Liver (tissue), 9 donors: Measurements from ENCODE around the gene HGFAC. TPM values are rescaled to one million over a fixed set of nuclear protein-coding genes. Genes with fewer than 3 reads are reported as not detected.

Experiments
- DNase-seq: peaks from one replicate; pipeline ENCODE4 v3.0.0-alpha.2; 2017; ENCODE audit warnings: low spot score
- H3K27ac ChIP-seq, 2 donors: one replicate each; pipeline ENCODE4 v1.7.0; 2013; ENCODE audit warnings: inconsistent platforms in 2 of 2, low read length in 2 of 2, control low read depth in 1 of 2, low read depth in 1 of 2, mild to moderate bottlenecking in 1 of 2
- H3K27me3 ChIP-seq, 4 donors: one replicate each; pipeline versions ENCODE4 v1.6.1 to v1.7.0; 2013; ENCODE audit warnings: low read length in 3 of 4, inconsistent platforms in 1 of 4, mild to moderate bottlenecking in 1 of 4, moderate library complexity in 1 of 4; ENCODE audit not compliant: control insufficient read depth in 4 of 4, insufficient read depth in 4 of 4
- H3K36me3 ChIP-seq, 4 donors: one replicate each; pipeline versions ENCODE4 v1.6.1 to v1.7.0; 2013; ENCODE audit warnings: low read length in 3 of 4, mild to moderate bottlenecking in 3 of 4, low read depth in 1 of 4, moderate library complexity in 1 of 4; ENCODE audit not compliant: control insufficient read depth in 4 of 4, insufficient read depth in 3 of 4
- H3K4me1 ChIP-seq, 4 donors: one replicate each; pipeline versions ENCODE4 v1.6.1 to v1.7.0; 2013; ENCODE audit warnings: low read length in 3 of 4, mild to moderate bottlenecking in 3 of 4, moderate library complexity in 1 of 4; ENCODE audit not compliant: control insufficient read depth in 4 of 4, insufficient read depth in 4 of 4
- H3K4me3 ChIP-seq, 3 donors: one replicate each; pipeline versions ENCODE4 v1.6.1 to v1.7.0; 2013; ENCODE audit warnings: low read length in 3 of 3, control low read depth in 1 of 3, low read depth in 1 of 3, mild to moderate bottlenecking in 1 of 3
- H3K9ac ChIP-seq, 2 donors: one replicate each; pipeline ENCODE4 v1.7.0; 2013; ENCODE audit warnings: low read length in 2 of 2, mild to moderate bottlenecking in 2 of 2, moderate library complexity in 2 of 2, control low read depth in 1 of 2, low read depth in 1 of 2
- H3K9me3 ChIP-seq, 4 donors: one replicate each; pipeline versions ENCODE4 v1.6.1 to v1.7.0; 2013; ENCODE audit warnings: low read length in 3 of 4; ENCODE audit not compliant: control insufficient read depth in 4 of 4
- EGR1 ChIP-seq, 2 donors: IDR thresholded peaks; 2 replicates each; pipeline ENCODE4 v1.6.1; 2016 to 2018; ENCODE audit warnings: antibody characterized with exemption in 2 of 2, low read depth in 2 of 2
- FOXA1 ChIP-seq: IDR thresholded peaks from 2 replicates; pipeline ENCODE4 v1.6.1; 2016; ENCODE audit warnings: antibody characterized with exemption
- FOXA2 ChIP-seq: IDR thresholded peaks from 2 replicates; pipeline ENCODE4 v1.6.1; 2016; ENCODE audit warnings: antibody characterized with exemption
- GABPA ChIP-seq, 2 donors: IDR thresholded peaks in 1 of 2; conservative IDR thresholded peaks in 1 of 2; 2 replicates each; pipeline ENCODE4 v1.6.1; 2016; ENCODE audit warnings: antibody characterized with exemption in 2 of 2, mild to moderate bottlenecking in 1 of 2, moderate library complexity in 1 of 2
- HNF4A ChIP-seq, 2 donors: conservative IDR thresholded peaks; 2 replicates each; pipeline ENCODE4 v1.6.1; 2016; ENCODE audit warnings: antibody characterized with exemption in 2 of 2, mild to moderate bottlenecking in 2 of 2
- NR2F2 ChIP-seq: IDR thresholded peaks from 2 replicates; pipeline ENCODE4 v1.6.1; 2016; ENCODE audit warnings: antibody characterized with exemption
- RXRA ChIP-seq, 2 donors: IDR thresholded peaks; 2 replicates each; pipeline ENCODE4 v1.6.1; 2017 to 2018; ENCODE audit warnings: antibody characterized with exemption in 2 of 2, mild to moderate bottlenecking in 1 of 2
- SP1 ChIP-seq: IDR thresholded peaks from 2 replicates; pipeline ENCODE4 v1.6.1; 2018; ENCODE audit warnings: antibody characterized with exemption, mild to moderate bottlenecking
- WGBS: extraction: QIAGEN DNeasy Blood & Tissue Kit; methylation state at CpG from one replicate; pipeline ENCODE4 v1.1.7; 2013; 5-methylcytosine and 5-hydroxymethylcytosine counted together
- polyA plus RNA-seq, 2 donors: library from polyadenylated mRNA; stranded (reverse) in 1 of 2; unstranded in 1 of 2; fragments of 200-250 nt in 1 of 2; fragments of >200 nt in 1 of 2; fragmentation: Nextera tagmentation in 1 of 2; extraction: Ambion mirVana in 1 of 2; gene quantifications; one replicate each; pipeline versions ENCODE4 v1.2.1 to v1.2.3, GENCODE V29; 2013 to 2015
- total RNA-seq, 2 donors: library from RNA; depleted of rRNA; stranded (reverse); fragments of >200 nt; gene quantifications; one replicate each; pipeline ENCODE4 v1.2.3, GENCODE V29; 2014
- TF ChIP-seq, protein P1 (sequence below): IDR thresholded peaks from 2 replicates; pipeline ENCODE4 v1.6.1; 2016; ENCODE audit warnings: antibody characterized with exemption
- TF ChIP-seq, protein P2 (sequence below): fragments of 150-350 bp; IDR thresholded peaks from 2 replicates; pipeline ENCODE4 v1.5.1; 2017; ENCODE audit warnings: improper control_type of control experiment, low read depth, low read length; ENCODE audit not compliant: missing input control
- TF ChIP-seq, protein P3 (sequence below): IDR thresholded peaks from 2 replicates; pipeline ENCODE4 v1.6.1; 2016; ENCODE audit warnings: antibody characterized with exemption
- TF ChIP-seq, protein P4 (sequence below): IDR thresholded peaks from 2 replicates; pipeline ENCODE4 v1.6.1; 2016; ENCODE audit warnings: antibody characterized with exemption
- TF ChIP-seq, protein P5 (sequence below): IDR thresholded peaks from 2 replicates; pipeline ENCODE4 v1.6.1; 2016; ENCODE audit warnings: antibody characterized with exemption, mild to moderate bottlenecking
- donor health status: healthy.
- donor health status: healthy.
- donor health status: healthy.
- donor health status: healthy.
- donor health status: healthy.

HGFAC gene
- total and polyA plus RNA-seq, 4 donors: 23.3 to 133 (median 82.7) TPM

DNA sequence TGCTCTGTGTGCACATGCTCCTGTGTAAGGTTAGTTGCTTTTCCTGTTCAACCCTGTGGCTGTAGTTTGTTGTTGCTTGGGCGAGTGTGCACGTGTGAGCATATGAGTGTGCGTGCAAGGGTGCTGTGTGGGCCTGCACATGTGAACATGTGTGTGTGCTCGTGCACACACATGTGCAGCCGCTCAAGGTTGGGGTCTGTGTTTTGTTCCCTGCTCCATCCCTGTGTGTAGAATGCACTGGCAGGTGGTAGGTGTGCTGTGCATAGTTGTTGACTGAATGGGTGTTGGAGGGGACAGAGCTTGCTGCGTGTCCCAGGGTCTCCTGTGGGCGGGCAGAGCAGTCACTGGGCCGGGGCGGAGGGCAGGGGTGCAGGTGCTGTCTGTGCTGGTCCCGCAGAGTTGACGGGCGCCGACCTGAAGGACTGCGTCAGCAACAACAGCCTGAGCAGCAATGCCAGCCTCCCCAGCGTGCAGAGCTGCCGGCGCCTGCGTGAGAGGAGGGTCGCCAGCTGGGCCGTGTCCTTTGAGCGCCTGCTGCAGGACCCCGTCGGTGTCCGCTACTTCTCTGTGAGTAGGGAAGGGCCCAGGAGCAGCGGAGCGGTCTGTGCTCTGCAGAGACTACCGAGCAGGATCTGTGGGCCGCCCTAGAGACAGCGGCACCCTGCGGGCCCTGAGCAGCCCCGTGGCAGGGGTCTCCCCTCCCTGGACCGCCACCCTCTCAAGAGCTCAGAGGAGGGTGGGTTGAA, 27.9 kb upstream of the HGFAC start:
- H3K27me3 ChIP-seq: no peaks in the 10 kb centered on the region
- H3K27ac ChIP-seq: no peak overlapping the region
- peaks cover 9 to 22% (median 10%) of the 10 kb centered on the region in 4 donors for H3K36me3 ChIP-seq
- no peak for DNase-seq
- H3K9me3 ChIP-seq: no peaks in the 10 kb centered on the region
- TF ChIP-seq, protein P1, sequence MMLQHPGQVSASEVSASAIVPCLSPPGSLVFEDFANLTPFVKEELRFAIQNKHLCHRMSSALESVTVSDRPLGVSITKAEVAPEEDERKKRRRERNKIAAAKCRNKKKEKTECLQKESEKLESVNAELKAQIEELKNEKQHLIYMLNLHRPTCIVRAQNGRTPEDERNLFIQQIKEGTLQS: no peak
- TF ChIP-seq HNF4A (conservative IDR thresholded peaks at IDR 0.05): no peak
- TF ChIP-seq, protein P2, sequence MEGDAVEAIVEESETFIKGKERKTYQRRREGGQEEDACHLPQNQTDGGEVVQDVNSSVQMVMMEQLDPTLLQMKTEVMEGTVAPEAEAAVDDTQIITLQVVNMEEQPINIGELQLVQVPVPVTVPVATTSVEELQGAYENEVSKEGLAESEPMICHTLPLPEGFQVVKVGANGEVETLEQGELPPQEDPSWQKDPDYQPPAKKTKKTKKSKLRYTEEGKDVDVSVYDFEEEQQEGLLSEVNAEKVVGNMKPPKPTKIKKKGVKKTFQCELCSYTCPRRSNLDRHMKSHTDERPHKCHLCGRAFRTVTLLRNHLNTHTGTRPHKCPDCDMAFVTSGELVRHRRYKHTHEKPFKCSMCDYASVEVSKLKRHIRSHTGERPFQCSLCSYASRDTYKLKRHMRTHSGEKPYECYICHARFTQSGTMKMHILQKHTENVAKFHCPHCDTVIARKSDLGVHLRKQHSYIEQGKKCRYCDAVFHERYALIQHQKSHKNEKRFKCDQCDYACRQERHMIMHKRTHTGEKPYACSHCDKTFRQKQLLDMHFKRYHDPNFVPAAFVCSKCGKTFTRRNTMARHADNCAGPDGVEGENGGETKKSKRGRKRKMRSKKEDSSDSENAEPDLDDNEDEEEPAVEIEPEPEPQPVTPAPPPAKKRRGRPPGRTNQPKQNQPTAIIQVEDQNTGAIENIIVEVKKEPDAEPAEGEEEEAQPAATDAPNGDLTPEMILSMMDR: no peak
- TF ChIP-seq GABPA (IDR thresholded peaks at IDR 0.05 in 1 of 2, conservative IDR thresholded peaks at IDR 0.05 in 1 of 2): no peak
- peaks cover 11 to 31% (median 23%) of the 10 kb centered on the region in 4 donors for H3K4me1 ChIP-seq
- H3K4me3 ChIP-seq: no peak overlapping the region
- WGBS: 95% methylated on average over 32 of the region's 32 CpGs
- no peak overlapping the region for H3K9ac ChIP-seq

DNA sequence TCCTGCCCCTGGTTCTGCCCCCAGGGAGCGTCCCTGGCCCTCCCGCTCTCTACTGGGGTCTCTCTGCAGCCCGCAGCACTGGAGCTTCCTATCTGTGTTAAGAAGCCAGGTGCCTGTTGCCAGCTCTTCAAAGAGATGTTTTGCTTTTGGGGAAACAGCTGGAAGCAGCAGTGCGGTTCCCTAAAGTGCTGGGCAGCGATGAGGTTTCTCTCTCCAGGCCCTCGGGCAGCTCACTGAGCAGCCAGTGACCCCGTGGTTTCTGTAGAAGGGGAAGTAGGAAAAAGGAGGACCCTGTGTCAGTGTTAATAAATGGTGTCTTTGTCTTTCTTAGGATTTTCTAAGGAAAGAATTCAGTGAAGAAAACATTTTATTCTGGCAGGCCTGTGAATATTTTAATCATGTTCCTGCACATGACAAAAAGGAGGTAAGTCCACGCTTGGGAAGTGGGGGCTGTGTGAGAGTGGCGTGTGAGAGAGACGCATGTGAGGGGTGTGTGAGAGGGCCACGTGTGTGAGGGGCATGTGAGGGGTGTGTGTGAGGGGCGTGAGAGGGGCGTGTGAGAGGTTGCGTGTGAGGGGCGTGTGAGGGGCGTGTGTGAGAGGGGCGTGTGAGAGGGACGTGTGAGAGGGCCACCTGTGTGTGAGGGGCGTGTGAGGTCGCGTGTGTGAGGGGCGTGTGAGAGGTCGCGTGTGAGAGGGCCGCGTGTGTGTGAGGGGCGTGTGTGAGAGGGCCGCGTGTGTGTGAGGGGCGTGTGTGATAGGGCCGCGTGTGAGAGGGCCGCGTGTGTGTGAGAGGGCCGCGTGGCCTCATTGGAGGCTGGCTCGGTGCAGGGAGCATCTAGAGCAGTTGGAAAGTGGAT, 27.1 kb upstream of the HGFAC start:
- Histone ChIP-seq H3K9me3 (no peaks in the 10 kb centered on the region), H3K4me1 (peaks cover 6 to 23% (median 16%) of the 10 kb centered on the region in 4 donors), H3K27me3 (no peaks in the 10 kb centered on the region), H3K9ac (no peak overlapping the region), H3K4me3 (no peak overlapping the region), H3K36me3 (peaks cover 9 to 22% (median 10%) of the 10 kb centered on the region in 4 donors), H3K27ac (no peak overlapping the region)
- WGBS: 94% methylated on average over 37 of the region's 37 CpGs
- DNase-seq: no peak
- TF ChIP-seq, protein P3, sequence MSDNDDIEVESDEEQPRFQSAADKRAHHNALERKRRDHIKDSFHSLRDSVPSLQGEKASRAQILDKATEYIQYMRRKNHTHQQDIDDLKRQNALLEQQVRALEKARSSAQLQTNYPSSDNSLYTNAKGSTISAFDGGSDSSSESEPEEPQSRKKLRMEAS: no peak
- TF ChIP-seq HNF4A (conservative IDR thresholded peaks at IDR 0.05): no peak
- TF ChIP-seq, protein P4, sequence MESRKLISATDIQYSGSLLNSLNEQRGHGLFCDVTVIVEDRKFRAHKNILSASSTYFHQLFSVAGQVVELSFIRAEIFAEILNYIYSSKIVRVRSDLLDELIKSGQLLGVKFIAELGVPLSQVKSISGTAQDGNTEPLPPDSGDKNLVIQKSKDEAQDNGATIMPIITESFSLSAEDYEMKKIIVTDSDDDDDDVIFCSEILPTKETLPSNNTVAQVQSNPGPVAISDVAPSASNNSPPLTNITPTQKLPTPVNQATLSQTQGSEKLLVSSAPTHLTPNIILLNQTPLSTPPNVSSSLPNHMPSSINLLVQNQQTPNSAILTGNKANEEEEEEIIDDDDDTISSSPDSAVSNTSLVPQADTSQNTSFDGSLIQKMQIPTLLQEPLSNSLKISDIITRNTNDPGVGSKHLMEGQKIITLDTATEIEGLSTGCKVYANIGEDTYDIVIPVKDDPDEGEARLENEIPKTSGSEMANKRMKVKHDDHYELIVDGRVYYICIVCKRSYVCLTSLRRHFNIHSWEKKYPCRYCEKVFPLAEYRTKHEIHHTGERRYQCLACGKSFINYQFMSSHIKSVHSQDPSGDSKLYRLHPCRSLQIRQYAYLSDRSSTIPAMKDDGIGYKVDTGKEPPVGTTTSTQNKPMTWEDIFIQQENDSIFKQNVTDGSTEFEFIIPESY: no peak

DNA sequence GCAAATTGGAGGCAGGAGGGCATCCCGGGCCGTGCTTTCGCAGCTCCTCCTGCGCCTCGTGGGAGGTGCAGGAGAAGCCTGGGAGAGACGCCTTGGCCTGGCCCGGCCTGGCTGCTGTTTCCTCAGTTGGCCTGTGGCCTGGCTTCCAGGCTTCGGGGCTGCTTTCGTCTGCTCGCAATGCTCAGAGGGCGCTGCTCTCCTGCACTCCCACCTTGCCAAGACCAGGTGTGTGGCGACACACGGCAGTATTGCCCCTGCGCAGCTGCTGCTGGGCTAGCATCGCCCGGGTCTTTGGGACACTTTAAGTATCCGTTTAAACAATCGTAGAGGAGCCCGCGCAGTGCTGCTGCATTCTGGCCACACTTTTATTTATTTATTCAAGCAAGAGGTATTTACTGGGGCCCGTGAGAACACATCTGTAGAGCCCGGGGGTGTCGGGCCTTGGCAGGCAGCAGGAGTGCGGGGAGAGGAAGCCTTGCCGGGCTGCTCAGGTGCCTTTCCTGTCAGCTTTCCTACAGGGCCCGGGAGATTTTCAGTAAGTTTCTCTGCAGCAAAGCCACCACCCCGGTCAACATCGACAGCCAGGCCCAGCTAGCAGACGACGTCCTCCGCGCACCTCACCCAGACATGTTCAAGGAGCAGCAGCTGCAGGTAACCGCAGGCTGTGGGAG, 26.2 kb upstream of the HGFAC start:
- peaks cover 9 to 22% (median 10%) of the 10 kb centered on the region in 4 donors for H3K36me3 ChIP-seq
- no peak overlapping the region for H3K27ac ChIP-seq
- no peaks in the 10 kb centered on the region for H3K9me3 ChIP-seq
- no peaks in the 10 kb centered on the region for H3K27me3 ChIP-seq
- no peak overlapping the region for H3K4me3 ChIP-seq
- 94% methylated on average over 33 of the region's 33 CpGs for WGBS
- H3K4me1 ChIP-seq: peaks cover under 1 to 13% (median 6%) of the 10 kb centered on the region in 4 donors
- no peak overlapping the region for H3K9ac ChIP-seq
- no peak for DNase-seq
- TF ChIP-seq RXRA (IDR thresholded peaks at IDR 0.05) (no peak), EGR1 (IDR thresholded peaks at IDR 0.05; ENCODE audit: low read depth in 2 of 2) (no peak), FOXA2 (no peak), NR2F2 (no peak), SP1 (no peak), FOXA1 (no peak)
- TF ChIP-seq, protein P5, sequence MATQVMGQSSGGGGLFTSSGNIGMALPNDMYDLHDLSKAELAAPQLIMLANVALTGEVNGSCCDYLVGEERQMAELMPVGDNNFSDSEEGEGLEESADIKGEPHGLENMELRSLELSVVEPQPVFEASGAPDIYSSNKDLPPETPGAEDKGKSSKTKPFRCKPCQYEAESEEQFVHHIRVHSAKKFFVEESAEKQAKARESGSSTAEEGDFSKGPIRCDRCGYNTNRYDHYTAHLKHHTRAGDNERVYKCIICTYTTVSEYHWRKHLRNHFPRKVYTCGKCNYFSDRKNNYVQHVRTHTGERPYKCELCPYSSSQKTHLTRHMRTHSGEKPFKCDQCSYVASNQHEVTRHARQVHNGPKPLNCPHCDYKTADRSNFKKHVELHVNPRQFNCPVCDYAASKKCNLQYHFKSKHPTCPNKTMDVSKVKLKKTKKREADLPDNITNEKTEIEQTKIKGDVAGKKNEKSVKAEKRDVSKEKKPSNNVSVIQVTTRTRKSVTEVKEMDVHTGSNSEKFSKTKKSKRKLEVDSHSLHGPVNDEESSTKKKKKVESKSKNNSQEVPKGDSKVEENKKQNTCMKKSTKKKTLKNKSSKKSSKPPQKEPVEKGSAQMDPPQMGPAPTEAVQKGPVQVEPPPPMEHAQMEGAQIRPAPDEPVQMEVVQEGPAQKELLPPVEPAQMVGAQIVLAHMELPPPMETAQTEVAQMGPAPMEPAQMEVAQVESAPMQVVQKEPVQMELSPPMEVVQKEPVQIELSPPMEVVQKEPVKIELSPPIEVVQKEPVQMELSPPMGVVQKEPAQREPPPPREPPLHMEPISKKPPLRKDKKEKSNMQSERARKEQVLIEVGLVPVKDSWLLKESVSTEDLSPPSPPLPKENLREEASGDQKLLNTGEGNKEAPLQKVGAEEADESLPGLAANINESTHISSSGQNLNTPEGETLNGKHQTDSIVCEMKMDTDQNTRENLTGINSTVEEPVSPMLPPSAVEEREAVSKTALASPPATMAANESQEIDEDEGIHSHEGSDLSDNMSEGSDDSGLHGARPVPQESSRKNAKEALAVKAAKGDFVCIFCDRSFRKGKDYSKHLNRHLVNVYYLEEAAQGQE: no peak
- TF ChIP-seq, protein P4: no peak
